DND-41 (cell line): Measurements from ENCODE around the gene UMPS.

ENCODE experiments used
- CTCF ChIP-seq: IDR thresholded peaks from 2 replicates; pipeline ENCODE4 v1.5.1; 2012; ENCODE audit warnings: borderline replicate concordance, low read length, moderate library complexity, mild to moderate bottlenecking; ENCODE audit not compliant: poor library complexity, severe bottlenecking; ENCODE audit errors: extremely low read depth
- EZH2 ChIP-seq: IDR thresholded peaks from 3 replicates; pipeline ENCODE4 v1.6.1; 2012; ENCODE audit warnings: borderline replicate concordance, low read depth, mild to moderate bottlenecking, moderate library complexity, low read length, inconsistent platforms; ENCODE audit not compliant: severe bottlenecking

- TF ChIP-seq CTCF (no peak), EZH2 (no peak)
Observed at GRCh38 chr3:124767691-124768090, 37.4 kb downstream of the UMPS start.
